Effector CD4-positive, alpha-beta T cell (primary cell): ENCODE measurements around the gene CCDC47.
A peak's percentile ranks its signal among the peaks of the same experiment; 100 is the strongest.

Experiments
- DNase-seq: peaks from one replicate; pipeline ENCODE4 v3.0.0-alpha.2; 2020

The CCDC47 gene

GRCh38 chr17:63718988-63719387 lies 54.4 kb downstream of the CCDC47 start:
- no peak for DNase-seq

- no peak for DNase-seq
Measured at GRCh38 chr17:63716426-63716825, 57.0 kb downstream of the CCDC47 start.

GRCh38 chr17:63714550-63715277 lies 58.7 kb downstream of the CCDC47 start:
- DNase-seq, result no peak

GRCh38 chr17:63709110-63709509 lies 64.3 kb downstream of the CCDC47 start:
- no peak for DNase-seq

DNA sequence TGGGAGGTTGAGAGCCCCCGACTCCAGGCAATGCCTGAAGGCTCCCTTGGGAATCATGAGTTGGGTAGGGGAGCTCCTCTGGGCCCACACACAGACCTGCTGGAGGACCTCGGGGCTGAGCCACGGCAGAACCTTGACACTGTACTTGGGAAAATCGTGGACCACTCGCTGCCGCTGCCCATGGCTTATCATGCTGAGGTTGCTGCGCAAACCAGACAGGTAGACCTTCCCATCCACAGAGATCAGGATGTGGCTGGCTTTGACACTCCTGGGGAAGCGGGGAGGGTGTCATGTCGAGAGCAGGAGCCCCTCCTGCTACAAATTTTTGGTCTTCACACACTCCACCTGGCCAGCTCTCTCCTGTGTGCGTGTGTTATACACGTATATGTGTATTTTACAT lies 66.2 kb downstream of the CCDC47 start:
- DNase-seq, result no peak

DNA sequence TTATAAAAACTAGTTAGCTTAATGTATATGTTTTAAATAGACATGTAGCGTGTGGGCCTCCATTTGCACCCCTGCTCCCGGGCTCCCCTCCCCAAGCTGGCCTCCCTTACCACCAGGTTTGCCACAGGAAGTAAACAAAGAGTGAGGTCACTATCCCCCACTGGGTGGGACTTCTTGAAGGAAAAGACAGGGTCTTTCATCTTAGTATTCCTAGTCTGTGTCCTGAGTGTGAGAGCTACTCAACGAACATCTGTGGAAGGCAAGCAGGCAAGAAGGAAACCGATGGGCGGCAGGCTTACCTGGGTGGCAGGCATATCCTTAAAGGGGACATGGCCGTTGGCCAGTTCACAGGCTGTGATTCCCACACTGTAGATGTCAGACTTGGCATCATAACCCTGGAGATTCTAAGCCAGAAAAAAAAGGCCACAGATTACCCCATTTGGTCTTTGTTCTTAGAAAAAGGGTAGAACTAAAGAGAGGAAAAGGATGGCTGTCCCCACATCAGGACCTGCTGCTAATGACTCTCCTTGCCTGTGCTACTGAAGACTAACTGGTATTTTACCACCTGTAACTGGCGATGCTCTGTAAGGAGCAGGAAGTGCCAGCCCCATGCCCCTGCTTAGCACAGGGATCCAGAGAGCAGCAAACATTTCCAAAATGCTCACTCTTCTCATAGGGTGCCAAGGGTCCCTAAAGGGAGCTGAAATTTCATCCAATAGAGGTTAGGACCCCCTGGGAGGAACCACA lies 66.9 kb downstream of the CCDC47 start:
- no peak for DNase-seq

- no peak for DNase-seq
Measured at GRCh38 chr17:63705657-63706056, 67.7 kb downstream of the CCDC47 start.

DNA sequence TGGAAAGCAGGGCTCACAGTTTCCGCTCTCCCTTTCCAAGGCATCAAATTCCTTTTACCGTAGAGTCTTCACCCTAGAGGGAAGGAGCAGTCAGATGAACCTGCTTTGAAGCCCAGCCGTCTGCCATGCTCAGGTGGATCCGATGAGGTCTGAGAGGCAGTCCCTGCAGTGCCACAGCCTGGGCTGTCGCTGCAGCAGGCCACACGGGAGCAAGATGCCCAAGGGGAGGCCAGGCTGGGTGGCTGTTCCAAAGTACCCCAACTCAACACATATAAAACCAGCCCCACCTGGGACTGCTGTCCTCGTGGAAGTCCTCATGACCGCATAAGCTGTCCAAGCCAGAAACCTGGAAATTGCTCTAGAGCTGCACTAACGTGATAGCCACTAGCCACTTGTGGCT lies 68.6 kb downstream of the CCDC47 start:
- DNase-seq, result no peak

- no peak for DNase-seq
Measured at GRCh38 chr17:63704259-63704576, 69.2 kb downstream of the CCDC47 start.

GRCh38 chr17:63703556-63704258 lies 69.7 kb downstream of the CCDC47 start:
- no peak for DNase-seq

DNA sequence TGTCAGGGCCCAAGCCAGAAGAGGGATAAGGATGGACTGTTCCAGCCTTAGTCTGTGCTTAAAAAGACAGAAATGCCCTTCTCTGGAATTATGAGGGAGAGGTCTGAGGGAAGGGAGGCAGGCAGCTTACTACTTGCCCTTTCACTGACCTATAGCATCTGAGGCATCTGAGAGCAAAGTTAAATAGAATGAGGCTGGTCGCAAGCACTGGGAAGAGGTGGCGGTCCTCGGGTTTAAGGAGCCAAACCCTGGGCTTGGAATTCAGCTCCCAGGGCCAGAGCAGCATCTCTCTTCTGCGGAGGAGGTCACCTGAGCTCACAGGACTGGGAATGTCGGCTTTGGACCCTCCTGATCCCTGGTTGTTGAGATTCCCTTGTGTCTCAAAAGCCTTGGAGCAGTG lies 70.4 kb downstream of the CCDC47 start:
- no peak for DNase-seq

DNA sequence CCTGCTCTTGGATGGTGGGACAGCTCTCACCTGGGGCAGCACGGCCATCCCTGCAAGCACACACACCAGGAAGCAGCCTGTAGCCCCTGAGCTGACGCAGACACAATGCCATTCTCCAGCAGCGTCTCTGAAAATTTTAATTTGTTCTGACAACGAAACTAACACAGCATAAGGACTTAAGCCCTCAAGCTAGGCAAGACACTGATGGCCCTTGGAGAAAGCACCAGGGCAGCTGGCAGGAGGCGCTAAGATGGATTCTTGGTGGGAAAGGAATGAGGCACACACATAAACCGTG lies 70.7 kb downstream of the CCDC47 start:
- no peak for DNase-seq

- peak; percentile 73 for DNase-seq
Measured at GRCh38 chr17:63701868-63702720, 71.3 kb downstream of the CCDC47 start.

- DNase-seq, result no peak
Measured at GRCh38 chr17:63701456-63701820, 72.0 kb downstream of the CCDC47 start.

DNA sequence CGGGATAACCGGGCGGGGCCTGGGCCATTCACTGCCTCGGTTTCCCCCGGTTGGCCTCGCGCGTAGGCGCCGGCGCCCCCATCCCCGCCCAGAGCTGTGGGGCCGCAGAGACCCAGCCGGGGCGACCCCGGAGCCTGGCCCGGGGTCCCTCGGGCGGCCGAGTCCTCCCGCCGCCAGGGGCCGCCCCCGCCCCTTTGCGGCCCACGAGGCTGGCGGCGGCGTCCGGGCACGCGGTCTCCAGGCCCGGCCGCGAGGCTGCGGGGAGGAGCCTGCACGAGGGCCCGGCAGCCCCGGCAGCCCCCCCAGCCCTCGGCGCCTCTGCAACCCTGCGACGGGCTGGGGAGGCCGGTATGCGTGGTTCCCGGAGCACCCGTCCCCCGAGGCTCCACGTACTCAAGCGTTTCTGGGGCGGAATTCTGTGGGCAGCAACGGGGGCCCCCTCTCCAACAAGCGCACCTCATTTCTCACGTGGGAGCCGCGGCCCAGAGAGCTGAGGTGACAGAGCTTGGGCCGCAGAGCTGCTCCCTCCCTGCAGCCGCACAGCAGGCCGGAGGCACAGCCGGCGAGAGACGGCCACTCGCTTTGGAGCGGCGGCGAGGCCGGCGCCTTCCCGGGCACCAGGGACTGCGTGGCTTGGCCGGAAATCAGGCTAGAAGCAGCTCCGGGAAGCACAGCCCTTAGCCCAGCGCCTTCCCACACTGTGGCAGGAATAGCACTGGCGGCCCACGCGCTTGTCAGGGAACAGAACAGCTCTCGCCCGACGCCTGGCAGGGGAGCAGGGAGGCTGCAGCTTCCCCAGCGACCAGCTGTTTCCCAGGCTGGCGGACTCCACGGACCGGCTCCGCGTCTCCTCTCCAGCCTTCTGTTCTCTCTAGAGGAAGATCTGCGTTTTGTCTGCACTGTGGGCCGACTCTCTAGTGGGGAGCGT lies 72.6 kb downstream of the CCDC47 start:
- peak; percentile 46 for DNase-seq

GRCh38 chr17:63699638-63700527 lies 73.5 kb downstream of the CCDC47 start, which contains the start of gene LIMD2:
Gene LIMD2, minus strand, starts transcription at chr17:63700125. Its CDS starts 827 bp downstream, at chr17:63699298.
- DNase-seq, result peak; percentile 81

GRCh38 chr17:63698886-63699637 lies 74.3 kb downstream of the CCDC47 start:
- peak; percentile 86 for DNase-seq

GRCh38 chr17:63698381-63698885 lies 75.0 kb downstream of the CCDC47 start:
- peak; percentile 11 for DNase-seq

DNA sequence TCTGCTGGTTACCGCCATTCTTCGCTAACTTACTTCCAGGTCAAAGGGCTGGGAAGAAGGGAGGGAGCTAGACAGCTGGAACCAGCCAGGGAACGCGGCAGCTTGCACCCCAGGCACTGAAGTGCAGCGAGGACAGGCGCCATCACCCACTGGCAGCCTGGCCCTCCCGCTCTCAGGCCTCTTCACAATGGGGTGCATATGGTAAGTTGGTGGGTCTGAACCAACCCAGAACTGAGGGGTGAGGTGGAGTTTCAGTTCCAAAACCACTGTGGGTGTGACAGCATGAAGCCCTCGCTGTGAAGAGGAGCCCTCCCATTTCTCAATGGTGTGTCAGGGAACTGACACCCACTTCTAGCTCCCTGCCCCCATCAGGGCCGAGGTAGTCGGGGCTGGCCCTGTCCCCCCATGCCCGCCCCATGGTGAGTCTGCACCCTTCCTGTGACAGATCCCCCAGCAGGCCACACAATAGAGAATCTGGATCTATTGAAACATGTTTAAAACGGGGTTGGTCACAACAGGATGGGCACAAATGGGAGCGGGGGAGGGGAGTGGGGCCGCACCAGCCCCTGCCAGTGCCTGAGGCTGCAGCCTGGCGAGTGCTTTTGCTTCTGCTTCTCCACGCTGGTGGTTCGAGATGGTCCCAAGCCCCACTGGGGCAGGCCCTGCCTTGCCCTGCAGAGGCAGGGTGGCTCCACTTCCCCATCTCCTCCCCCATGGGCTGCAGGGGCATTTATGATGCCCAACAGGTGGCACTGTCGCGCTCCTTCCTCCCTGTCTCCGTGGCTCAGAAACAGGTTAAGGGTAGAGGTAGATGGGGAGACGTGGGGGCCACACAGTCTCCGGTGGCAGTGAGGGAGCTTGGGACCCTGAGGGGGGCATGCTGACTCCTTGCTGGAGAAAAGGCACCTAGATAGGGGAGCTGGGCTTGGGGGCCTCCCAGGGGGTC lies 75.8 kb downstream of the CCDC47 start:
- DNase-seq, result peak; percentile 82
